Heart left ventricle (tissue), 16 donors: ENCODE measurements around the gene MICAL2. TPM values are rescaled to one million over a fixed set of nuclear protein-coding genes. Genes with fewer than 3 reads are reported as not detected.

Experiments
- ATAC-seq, 4 donors: fragments of 200-7000 bp; cut with Tn5 transposase; one replicate each; pipeline ENCODE4 v1.9.1; 2020 to 2022; ENCODE audit warnings: moderate library complexity in 4 of 4, mild to moderate bottlenecking in 3 of 4, moderate number of reproducible peaks in 1 of 4
- DNase-seq, 5 donors: peaks; one replicate each; pipeline ENCODE4 v3.0.0-alpha.2; 2020
- H3K27ac ChIP-seq, 12 donors: fragments of 200-600 bp; sonication (generic) in 4 of 12; one replicate each; pipeline versions ENCODE4 v1.5.0 to v1.8.0; 2016 to 2022; ENCODE audit warnings: mild to moderate bottlenecking in 2 of 12
- H3K27me3 ChIP-seq, 9 donors: fragments of 200-600 bp; sonication (generic) in 2 of 9; one replicate each; pipeline versions ENCODE4 v1.5.1 to v1.8.0; 2016 to 2022; ENCODE audit warnings: mild to moderate bottlenecking in 3 of 9
- H3K36me3 ChIP-seq, 9 donors: fragments of 200-600 bp; sonication (generic) in 2 of 9; one replicate each; pipeline versions ENCODE4 v1.5.0 to v1.8.0; 2018 to 2022; ENCODE audit warnings: mild to moderate bottlenecking in 2 of 9
- H3K4me1 ChIP-seq, 12 donors: fragments of 200-600 bp; sonication (generic) in 4 of 12; one replicate each; pipeline versions ENCODE4 v1.5.0 to v1.8.0; 2016 to 2022; ENCODE audit warnings: mild to moderate bottlenecking in 3 of 12
- H3K4me3 ChIP-seq, 12 donors: fragments of 200-600 bp; sonication (generic) in 4 of 12; one replicate each; pipeline versions ENCODE4 v1.5.0 to v1.8.0; 2017 to 2022; ENCODE audit warnings: mild to moderate bottlenecking in 9 of 12, moderate library complexity in 4 of 12
- H3K9me3 ChIP-seq, 12 donors: fragments of 200-600 bp; sonication (generic) in 4 of 12; one replicate each; pipeline versions ENCODE4 v1.5.0 to v1.8.0; 2016 to 2022; ENCODE audit warnings: mild to moderate bottlenecking in 1 of 12
- CTCF ChIP-seq, 12 donors: fragments of 200-600 bp; sonication (generic) in 4 of 12; IDR thresholded peaks; one replicate each; pipeline versions ENCODE4 v1.5.0 to v1.8.0; 2018 to 2022; ENCODE audit warnings: antibody characterized with exemption in 12 of 12, mild to moderate bottlenecking in 5 of 12
- POLR2A ChIP-seq, 2 donors: fragments of 450-650 bp; IDR thresholded peaks; one replicate each; pipeline ENCODE4 v1.6.1; 2017; ENCODE audit warnings: antibody characterized with exemption in 2 of 2, mild to moderate bottlenecking in 2 of 2, moderate library complexity in 2 of 2
- WGBS, 4 donors: extraction: QIAGEN DNeasy Blood & Tissue Kit in 2 of 4; methylation state at CpG; one replicate each; pipeline versions ENCODE4 v1.1.5 to v1.1.7; 2013 to 2018; 5-methylcytosine and 5-hydroxymethylcytosine counted together
- intact Hi-C, 10 donors: fragments of 100-400 bp; cut with DNase I; formaldehyde crosslinking; loops; one replicate each; pipeline versions ENCODE4 v1.11.1 to v1.14.2; 2022
- polyA plus RNA-seq, 2 donors: library from polyadenylated mRNA; stranded (reverse); fragments of 200-250 nt; gene quantifications; one replicate each; pipeline ENCODE4 v1.2.3, GENCODE V29; 2013
- total RNA-seq, 9 donors: library from RNA; depleted of rRNA in 2 of 9; stranded (reverse); fragments of >200 nt in 2 of 9; fragmentation: NEBNext Ultra II Directional in 3 of 9; extraction: Animal tissue kit (Norgen Biotek cat#: 25700) in 3 of 9; gene quantifications; one replicate each; pipeline versions ENCODE4 v1.1.0 to v1.2.4, GENCODE V29; 2016 to 2023
- donor health status: ischemic (EF 13 %, LVEDD 7.1; RV severe dilation, severe dysfunction).
- donor health status: healthy with polysubstance abuse.
- donor health status: DM: no; HTN: yes; CAD: no.
- donor health status: DM: no; HTN: no; CAD: no.
- donor health status: ischemic (EF 25% LVEDD 6.9; RV normal size, moderate dysfunction).
- donor health status: ischemic (EF 25% LVEDD 5.7; RV mildly dilated, moderate dysfunction).
- donor health status: healthy.
- donor health status: DM: yes; HTN: yes; CAD: no.
- donor health status: ischemic (EF 35%, LVEDD 5.7; RV mildly dilated, moderate dysfunction).
- donor health status: nonischemic (EF 11% LVEDD 7.7; RV severe dilation, severe dysfunction).
- donor health status: DM: yes; HTN: yes; CAD: no.
- donor health status: PGD.
- donor health status: ischemic (EF 29% LVEDD 5.4; RV normal size, mild dysfunction).
- donor health status: nonischemic (EF 23%, LVEDD 6.1; RV moderate dilation, normal function).

The MICAL2 gene
- total and polyA plus RNA-seq, 11 donors = 37.6 to 110 (median 86.4) TPM

GRCh38 chr11:12267921-12268320, 157.5 kb downstream of the MICAL2 start:
- Histone ChIP-seq H3K4me1 (peaks cover 0 to 29% (median 15%) of the 10 kb centered on the region in 12 donors), H3K9me3 (no peaks in the 10 kb centered on the region), H3K27me3 (no peaks in the 10 kb centered on the region), H3K27ac (peak overlapping the region in 1 of 12 donors; percentile 77), H3K36me3 (peaks cover 0 to 20% (median 13%) of the 10 kb centered on the region in 9 donors), H3K4me3 (no peak overlapping the region)
- WGBS, 4 donors = 75 to 83% (median 79%) methylated on average over 2 of the region's 2 CpGs
- TF ChIP-seq CTCF (IDR thresholded peaks at IDR 0.05) (no peak), POLR2A (IDR thresholded peaks at IDR 0.05) (no peak)
- ATAC-seq (no peak), DNase-seq (no peak)
- intact Hi-C loops = loop anchor here in 1 of 10 donors (10.0 kb wide), 1 partner anchor 463 kb away; no protein-coding TSS in a partner anchor

- TF ChIP-seq CTCF (IDR thresholded peaks at IDR 0.05) (no peak), POLR2A (IDR thresholded peaks at IDR 0.05) (no peak)
- Histone ChIP-seq H3K36me3 (peaks cover 0 to 11% (median 5%) of the 10 kb centered on the region in 9 donors), H3K27me3 (no peaks in the 10 kb centered on the region), H3K27ac (peak overlapping the region in 3 of 12 donors; percentile 34 to 77 (median 58)), H3K4me1 (peaks cover 0 to 19% (median 11%) of the 10 kb centered on the region in 12 donors), H3K4me3 (no peak overlapping the region), H3K9me3 (no peaks in the 10 kb centered on the region)
- peak in 1 of 5 donors; percentile 64 for DNase-seq
- intact Hi-C loops = loop anchor here in 1 of 10 donors (10.0 kb wide), 1 partner anchor 464 kb away; no protein-coding TSS in a partner anchor
- WGBS, 4 donors = 41 to 53% (median 45%) methylated on average over 3 of the region's 3 CpGs
- ATAC-seq = peak; percentile 71 to 80 (median 75)
Measured at GRCh38 chr11:12269104-12269441, 158.7 kb downstream of the MICAL2 start.

DNA sequence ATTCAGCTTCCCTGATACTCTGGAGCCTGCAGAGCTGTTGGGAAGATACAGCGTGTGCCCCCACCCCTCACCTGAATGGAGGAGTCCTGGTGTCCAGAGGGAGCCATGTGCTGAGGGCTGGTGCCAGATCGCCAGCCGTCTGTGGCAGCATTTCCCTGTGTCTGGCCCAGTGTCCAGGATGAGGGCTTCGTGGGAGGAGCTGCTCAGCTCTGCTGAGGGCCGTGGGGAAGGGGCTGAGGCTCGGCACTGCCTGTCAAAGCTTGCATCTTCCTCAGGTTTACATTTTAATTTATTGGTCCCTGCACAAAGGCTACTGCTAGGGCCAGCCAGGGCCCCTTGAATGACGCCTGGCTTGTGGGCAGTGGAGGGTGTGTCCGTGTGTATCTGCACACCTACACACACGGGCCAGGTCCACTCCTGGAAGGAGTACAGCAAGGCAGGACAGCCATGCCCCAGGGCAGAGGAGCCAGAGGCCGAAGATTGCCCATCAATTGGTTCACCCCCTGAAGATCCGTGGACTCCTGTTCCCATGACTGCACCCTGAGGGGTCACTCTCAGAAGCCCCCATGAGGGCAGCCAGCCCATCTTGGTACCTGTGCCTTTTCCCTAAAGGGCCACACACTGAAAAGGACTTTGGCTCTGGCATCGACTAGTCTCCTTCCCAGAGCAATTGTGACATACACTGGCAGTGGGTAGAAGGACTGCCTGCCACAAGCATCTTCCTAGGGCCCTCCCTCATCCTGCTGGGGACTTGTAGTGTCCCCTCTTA, 159.2 kb downstream of the MICAL2 start:
- ATAC-seq = peak in 3 of 4 donors; percentile 29 to 51 (median 45)
- peaks cover 0 to 5% (median 0%) of the 10 kb centered on the region in 9 donors for H3K36me3 ChIP-seq
- no peaks in the 10 kb centered on the region for H3K27me3 ChIP-seq
- peaks cover 0 to 19% (median 11%) of the 10 kb centered on the region in 12 donors for H3K4me1 ChIP-seq
- no peak overlapping the region for H3K4me3 ChIP-seq
- WGBS, 4 donors = 64 to 79% (median 64%) methylated on average over 6 to 12 of the region's 12 CpGs
- intact Hi-C loops = loop anchor here in 2 of 10 donors (10.0 kb wide), 2 partner anchors 335 to 465 kb away; no protein-coding TSS in a partner anchor
- TF ChIP-seq CTCF (IDR thresholded peaks at IDR 0.05) = no peak
- no peak for TF ChIP-seq POLR2A (IDR thresholded peaks at IDR 0.05)
- H3K9me3 ChIP-seq = no peaks in the 10 kb centered on the region
- peak overlapping the region in 2 of 12 donors; percentile 58 to 77 for H3K27ac ChIP-seq
- DNase-seq = no peak

DNA sequence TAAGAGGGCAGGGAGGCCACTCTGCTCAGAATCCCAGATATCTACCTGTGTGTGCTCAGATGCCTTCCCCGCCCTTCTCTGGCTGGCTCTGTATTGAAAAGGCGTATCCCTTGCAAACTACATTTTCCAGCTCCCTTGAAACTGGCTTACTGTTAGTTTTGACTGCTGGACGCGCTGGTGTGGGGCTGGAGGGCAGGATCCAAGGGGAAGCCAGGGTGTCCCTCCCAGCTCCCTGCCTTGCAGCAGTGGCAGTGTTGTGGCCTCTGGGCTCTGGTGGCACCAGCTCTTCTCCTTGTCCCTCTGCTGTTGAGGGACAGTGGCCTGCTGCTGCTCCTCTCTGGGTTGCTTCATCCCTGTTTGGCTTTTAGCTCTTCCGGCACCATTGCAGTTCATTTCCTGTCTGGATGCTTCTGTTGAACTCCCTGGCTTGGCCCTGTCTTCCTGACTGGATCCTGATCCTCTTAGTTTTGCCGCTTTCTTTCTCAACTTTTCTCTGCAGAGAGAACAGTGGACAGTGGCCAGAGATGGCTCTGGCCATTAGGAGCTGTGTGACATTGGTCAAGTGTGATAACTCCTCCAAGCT, 159.9 kb downstream of the MICAL2 start:
- ATAC-seq = peak in 1 of 4 donors; percentile 4
- TF ChIP-seq CTCF (IDR thresholded peaks at IDR 0.05) (no peak), POLR2A (IDR thresholded peaks at IDR 0.05) (no peak)
- H3K4me3 ChIP-seq = no peak overlapping the region
- no peaks in the 10 kb centered on the region for H3K36me3 ChIP-seq
- H3K27ac ChIP-seq = peak overlapping the region in 1 of 12 donors; percentile 77
- intact Hi-C loops = loop anchor here in 1 of 10 donors (10.0 kb wide), 1 partner anchor 336 kb away; no protein-coding TSS in a partner anchor
- no peaks in the 10 kb centered on the region for H3K27me3 ChIP-seq
- no peak for DNase-seq
- 77 to 87% (median 79%) methylated on average over 6 of the region's 6 CpGs for WGBS, 4 donors
- H3K4me1 ChIP-seq = peaks cover 0 to 19% (median 11%) of the 10 kb centered on the region in 12 donors
- H3K9me3 ChIP-seq = no peaks in the 10 kb centered on the region
